PC-3 (cell line): ENCODE results near the gene KCNG2.

ENCODE experiments used
- CTCF ChIP-seq: fragments of 300-600 bp; sonication (generic); conservative IDR thresholded peaks from 2 replicates; pipeline ENCODE4 v1.5.1; 2017; ENCODE audit warnings: antibody characterized with exemption, low read depth, mild to moderate bottlenecking, low read length
- EZH2 ChIP-seq: fragments of 300-600 bp; sonication (generic); IDR thresholded peaks from one replicate; pipeline ENCODE4 v1.6.1; 2017; ENCODE audit warnings: antibody characterized with exemption, mild to moderate bottlenecking, low read length; ENCODE audit not compliant: unreplicated experiment

- no peak for TF ChIP-seq CTCF
- TF ChIP-seq EZH2 = no peak
Measured at GRCh38 chr18:79801641-79802040, 3.9 kb downstream of the KCNG2 start.
